Adrenal gland (tissue), 5 donors: ENCODE measurements around the gene SETD2.

Source experiments
- POLR2A ChIP-seq, 2 donors: fragments of 450-650 bp; IDR thresholded peaks; one replicate each; pipeline ENCODE4 v1.6.1; 2017; ENCODE audit warnings: antibody characterized with exemption in 2 of 2, mild to moderate bottlenecking in 2 of 2, moderate library complexity in 1 of 2
- TF ChIP-seq, protein P1 (sequence below), 6 experiments: fragments of 450-650 bp in 4 of 6; fragments of 200-600 bp in 2 of 6; sonication (generic) in 1 of 6; IDR thresholded peaks; 1 replicate in 5 of 6; 2 replicates in 1 of 6; pipeline versions ENCODE4 v1.5.1 to v1.8.0; 2016 to 2021; ENCODE audit warnings: antibody characterized with exemption in 6 of 6, mild to moderate bottlenecking in 2 of 6, moderate library complexity in 1 of 6
- donor health status: DM: no; HTN: no; CAD: no.

DNA sequence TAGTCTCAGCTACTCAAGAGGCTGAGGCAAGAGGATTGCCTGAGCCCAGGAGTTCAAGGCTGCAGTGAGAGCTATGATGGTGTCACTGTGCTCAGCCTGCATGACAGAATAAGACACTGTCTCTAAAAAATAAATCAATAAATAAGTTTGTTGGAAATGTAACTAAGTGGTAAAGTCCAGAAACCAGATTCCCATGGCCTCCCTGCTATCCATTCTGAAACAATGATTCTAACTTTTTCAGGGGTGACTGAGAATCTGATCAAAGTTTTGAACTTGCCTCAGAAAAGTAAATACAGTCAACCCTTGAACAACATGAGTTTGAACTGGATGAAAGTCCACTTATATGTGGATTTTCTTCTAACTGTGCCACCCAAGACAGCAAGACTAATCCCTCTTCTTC lies 98.2 kb downstream of the SETD2 start:
- TF ChIP-seq, protein P1, sequence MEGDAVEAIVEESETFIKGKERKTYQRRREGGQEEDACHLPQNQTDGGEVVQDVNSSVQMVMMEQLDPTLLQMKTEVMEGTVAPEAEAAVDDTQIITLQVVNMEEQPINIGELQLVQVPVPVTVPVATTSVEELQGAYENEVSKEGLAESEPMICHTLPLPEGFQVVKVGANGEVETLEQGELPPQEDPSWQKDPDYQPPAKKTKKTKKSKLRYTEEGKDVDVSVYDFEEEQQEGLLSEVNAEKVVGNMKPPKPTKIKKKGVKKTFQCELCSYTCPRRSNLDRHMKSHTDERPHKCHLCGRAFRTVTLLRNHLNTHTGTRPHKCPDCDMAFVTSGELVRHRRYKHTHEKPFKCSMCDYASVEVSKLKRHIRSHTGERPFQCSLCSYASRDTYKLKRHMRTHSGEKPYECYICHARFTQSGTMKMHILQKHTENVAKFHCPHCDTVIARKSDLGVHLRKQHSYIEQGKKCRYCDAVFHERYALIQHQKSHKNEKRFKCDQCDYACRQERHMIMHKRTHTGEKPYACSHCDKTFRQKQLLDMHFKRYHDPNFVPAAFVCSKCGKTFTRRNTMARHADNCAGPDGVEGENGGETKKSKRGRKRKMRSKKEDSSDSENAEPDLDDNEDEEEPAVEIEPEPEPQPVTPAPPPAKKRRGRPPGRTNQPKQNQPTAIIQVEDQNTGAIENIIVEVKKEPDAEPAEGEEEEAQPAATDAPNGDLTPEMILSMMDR (IDR thresholded peaks at IDR 0.05) = no peak
- no peak for TF ChIP-seq POLR2A (IDR thresholded peaks at IDR 0.05)
